Breast epithelium (tissue), 4 donors: ENCODE measurements around the gene PHYKPL. TPM values are rescaled to one million over a fixed set of nuclear protein-coding genes. Genes with fewer than 3 reads are reported as not detected.
"Not testable (repeated sequence)": the region's sequence is repeated elsewhere in the genome, so short reads cannot be mapped to it uniquely, and the experiment has no call there.

Source experiments
- DNase-seq, 2 donors: peaks; one replicate each; pipeline ENCODE4 v3.0.0-alpha.2; 2019; ENCODE audit warnings: low spot score in 2 of 2
- H3K27ac ChIP-seq, 2 donors: fragments of 200-600 bp; sonication (generic) in 1 of 2; one replicate each; pipeline ENCODE4 v1.5.1; 2016 to 2019; ENCODE audit warnings: mild to moderate bottlenecking in 1 of 2
- H3K27me3 ChIP-seq, 2 donors: fragments of 200-600 bp; sonication (generic) in 1 of 2; one replicate each; pipeline versions ENCODE4 v1.5.1 to v1.6.0; 2017 to 2019; ENCODE audit warnings: control low read depth in 1 of 2, mild to moderate bottlenecking in 1 of 2
- H3K36me3 ChIP-seq: fragments of 200-600 bp; one replicate; pipeline ENCODE4 v1.5.1; 2019
- H3K4me1 ChIP-seq, 2 donors: fragments of 200-600 bp; sonication (generic); one replicate each; pipeline ENCODE4 v1.5.1; 2016 to 2019; ENCODE audit warnings: control low read depth in 1 of 2
- H3K4me3 ChIP-seq, 3 donors: fragments of 200-600 bp; sonication (generic); 1 replicate in 2 of 3; 2 replicates in 1 of 3; pipeline ENCODE4 v1.5.1; 2016 to 2019; ENCODE audit warnings: mild to moderate bottlenecking in 3 of 3, moderate library complexity in 2 of 3
- H3K9me3 ChIP-seq, 2 donors: fragments of 200-600 bp; sonication (generic) in 1 of 2; one replicate each; pipeline ENCODE4 v1.5.1; 2016 to 2019; ENCODE audit warnings: control low read depth in 1 of 2
- POLR2A ChIP-seq: fragments of 450-650 bp; IDR thresholded peaks from one replicate; pipeline ENCODE4 v1.6.1; 2016; ENCODE audit warnings: antibody characterized with exemption, mild to moderate bottlenecking, moderate library complexity
- POLR2AphosphoS5 ChIP-seq, 3 donors: sonication (generic); formaldehyde crosslinking; IDR thresholded peaks; one replicate each; pipeline ENCODE4 v1.6.1; 2017; ENCODE audit warnings: antibody characterized with exemption in 3 of 3
- intact Hi-C: fragments of 100-400 bp; cut with DNase I; formaldehyde crosslinking; loops from one replicate; pipeline ENCODE4 v1.15.1; 2023; ENCODE audit warnings: low total_unique reads
- total RNA-seq, 3 donors: library from RNA; depleted of rRNA; stranded (reverse); fragments of >200 nt; gene quantifications; one replicate each; pipeline ENCODE4 v1.1.0, GENCODE V29; 2016
- TF ChIP-seq, protein P1 (sequence below), 3 donors: fragments of 450-650 bp; IDR thresholded peaks; one replicate each; pipeline ENCODE4 v1.5.1; 2016 to 2017; ENCODE audit warnings: antibody characterized with exemption in 3 of 3, mild to moderate bottlenecking in 3 of 3, moderate library complexity in 3 of 3

Gene PHYKPL
- total RNA-seq, 3 donors from 2014 or later = 63.4 to 94.1 (median 77.7) TPM

DNA sequence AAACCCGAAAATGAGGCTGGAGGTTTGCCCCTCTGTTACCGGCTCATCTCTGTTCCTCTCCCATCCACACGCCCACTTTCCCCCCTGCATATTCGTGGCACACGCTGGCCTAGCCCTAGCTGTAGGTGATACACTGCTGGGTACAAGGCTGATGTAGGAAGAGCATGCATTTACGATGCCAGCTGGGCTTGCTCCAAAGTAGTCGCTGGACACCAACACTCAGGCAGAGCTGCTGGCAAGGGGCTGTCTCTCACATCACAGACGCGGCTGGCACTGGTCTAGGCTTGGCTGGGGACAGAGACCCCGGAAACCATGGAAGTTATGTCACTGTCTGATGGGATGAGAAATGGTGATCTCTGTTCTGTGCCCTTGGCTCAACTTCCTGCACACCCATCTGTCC is 9.8 kb upstream of the PHYKPL start:
- peaks cover 4 to 11% of the 10 kb centered on the region in 2 donors for H3K4me1 ChIP-seq
- no peaks in the 10 kb centered on the region for H3K36me3 ChIP-seq
- TF ChIP-seq POLR2AphosphoS5 (IDR thresholded peaks at IDR 0.05) (no peak), POLR2A (no peak)
- TF ChIP-seq, protein P1, sequence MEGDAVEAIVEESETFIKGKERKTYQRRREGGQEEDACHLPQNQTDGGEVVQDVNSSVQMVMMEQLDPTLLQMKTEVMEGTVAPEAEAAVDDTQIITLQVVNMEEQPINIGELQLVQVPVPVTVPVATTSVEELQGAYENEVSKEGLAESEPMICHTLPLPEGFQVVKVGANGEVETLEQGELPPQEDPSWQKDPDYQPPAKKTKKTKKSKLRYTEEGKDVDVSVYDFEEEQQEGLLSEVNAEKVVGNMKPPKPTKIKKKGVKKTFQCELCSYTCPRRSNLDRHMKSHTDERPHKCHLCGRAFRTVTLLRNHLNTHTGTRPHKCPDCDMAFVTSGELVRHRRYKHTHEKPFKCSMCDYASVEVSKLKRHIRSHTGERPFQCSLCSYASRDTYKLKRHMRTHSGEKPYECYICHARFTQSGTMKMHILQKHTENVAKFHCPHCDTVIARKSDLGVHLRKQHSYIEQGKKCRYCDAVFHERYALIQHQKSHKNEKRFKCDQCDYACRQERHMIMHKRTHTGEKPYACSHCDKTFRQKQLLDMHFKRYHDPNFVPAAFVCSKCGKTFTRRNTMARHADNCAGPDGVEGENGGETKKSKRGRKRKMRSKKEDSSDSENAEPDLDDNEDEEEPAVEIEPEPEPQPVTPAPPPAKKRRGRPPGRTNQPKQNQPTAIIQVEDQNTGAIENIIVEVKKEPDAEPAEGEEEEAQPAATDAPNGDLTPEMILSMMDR (IDR thresholded peaks at IDR 0.05) = no peak
- H3K9me3 ChIP-seq = no peaks in the 10 kb centered on the region
- H3K27me3 ChIP-seq = peaks cover 0 to 7% of the 10 kb centered on the region in 2 donors
- intact Hi-C loops = no loop called here
- H3K4me3 ChIP-seq = no peak overlapping the region
- H3K27ac ChIP-seq = no peak overlapping the region
- no peak for DNase-seq

DNA sequence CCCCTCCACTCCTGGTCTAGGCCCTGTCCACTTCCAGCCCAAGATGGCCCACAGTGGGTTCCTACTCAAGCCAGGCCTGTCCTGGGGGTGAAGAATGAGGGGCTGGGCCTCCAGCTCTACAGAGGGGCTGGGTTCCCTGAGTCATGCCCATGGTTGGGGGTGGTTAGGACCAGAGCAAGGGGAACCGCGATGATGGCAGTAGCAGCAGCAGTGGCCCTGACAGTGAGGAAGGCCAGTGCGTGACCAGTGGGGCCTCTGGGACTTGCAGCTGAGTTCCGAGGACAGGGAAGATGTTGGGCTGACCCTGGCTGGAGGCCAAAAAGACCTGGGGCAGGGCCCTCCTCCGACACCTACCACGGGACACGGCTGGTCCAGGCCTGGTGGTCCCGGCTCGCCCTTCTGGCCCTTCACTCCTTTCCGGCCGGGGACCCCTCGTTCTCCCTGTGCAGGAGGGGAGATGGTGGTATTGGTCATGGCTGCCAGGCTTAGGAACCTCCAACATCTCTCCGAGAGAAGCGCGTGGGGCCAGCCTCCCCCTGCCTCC is 9.2 kb upstream of the PHYKPL start:
- Histone ChIP-seq H3K4me1 (peaks cover 9 to 18% of the 10 kb centered on the region in 2 donors), H3K27me3 (peaks cover 0 to 7% of the 10 kb centered on the region in 2 donors), H3K4me3 (no peak overlapping the region), H3K9me3 (no peaks in the 10 kb centered on the region), H3K27ac (peak overlapping the region in 1 of 2 donors; percentile 89), H3K36me3 (no peaks in the 10 kb centered on the region)
- intact Hi-C loops = no loop called here
- DNase-seq = no peak
- TF ChIP-seq POLR2AphosphoS5 (IDR thresholded peaks at IDR 0.05) (no peak), POLR2A (no peak)
- TF ChIP-seq, protein P1 (IDR thresholded peaks at IDR 0.05) = no peak

DNA sequence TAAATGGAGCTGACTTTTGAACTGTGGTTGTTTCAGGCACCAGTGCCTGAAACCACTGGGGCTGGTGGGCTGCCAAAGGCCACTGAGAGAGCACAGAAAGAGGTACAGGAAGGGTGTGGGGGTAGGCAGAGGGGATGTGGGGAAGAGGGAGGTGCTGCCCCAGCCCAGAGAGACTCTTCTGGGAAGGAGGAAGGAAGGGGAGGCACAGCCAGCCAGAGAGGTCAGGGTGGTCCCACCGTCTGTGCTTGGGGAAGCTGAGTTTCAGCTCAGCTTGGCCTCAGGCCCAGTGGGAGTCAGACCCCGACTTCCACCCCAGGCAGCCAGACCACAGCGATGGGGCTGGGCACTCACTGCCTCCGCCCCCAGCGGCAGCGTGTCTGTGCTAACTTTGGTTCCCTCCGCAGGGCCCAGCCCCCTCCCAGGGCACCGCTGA is 8.6 kb upstream of the PHYKPL start:
- peak overlapping the region in 1 of 2 donors; percentile 89 for H3K27ac ChIP-seq
- no peaks in the 10 kb centered on the region for H3K36me3 ChIP-seq
- intact Hi-C loops = no loop called here
- TF ChIP-seq POLR2AphosphoS5 (IDR thresholded peaks at IDR 0.05) (no peak), POLR2A (no peak)
- TF ChIP-seq, protein P1 (IDR thresholded peaks at IDR 0.05) = no peak
- no peak for DNase-seq
- H3K4me1 ChIP-seq = peaks cover 9 to 23% of the 10 kb centered on the region in 2 donors
- peaks cover 0 to 5% of the 10 kb centered on the region in 2 donors for H3K27me3 ChIP-seq
- H3K4me3 ChIP-seq = no peak overlapping the region
- no peaks in the 10 kb centered on the region for H3K9me3 ChIP-seq

DNA sequence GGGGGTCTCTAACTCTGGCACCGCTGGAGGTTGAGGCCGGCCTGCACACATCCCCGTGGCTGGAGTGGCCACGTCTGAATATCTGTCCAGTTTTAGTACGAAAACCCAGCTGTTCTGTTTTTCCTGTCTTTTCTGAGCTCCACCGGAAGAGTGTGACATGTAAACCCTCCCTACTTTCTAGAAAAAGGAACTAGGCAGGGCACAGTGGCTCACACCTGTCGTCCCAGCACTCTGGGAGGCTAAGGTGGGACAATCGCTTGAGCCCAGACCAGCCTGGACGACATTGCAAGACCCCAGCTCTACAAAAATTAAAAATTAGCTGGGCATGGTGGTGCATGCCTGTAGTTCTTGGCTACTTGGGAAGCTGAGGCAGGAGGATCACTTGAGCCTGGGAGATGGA is 8.2 kb upstream of the PHYKPL start:
- peaks cover 12 to 26% of the 10 kb centered on the region in 2 donors for H3K4me1 ChIP-seq
- H3K27ac ChIP-seq = peak overlapping the region in 1 of 2 donors; percentile 89
- TF ChIP-seq POLR2A = no peak
- TF ChIP-seq, protein P1 (IDR thresholded peaks at IDR 0.05) = no peak
- TF ChIP-seq POLR2AphosphoS5 (IDR thresholded peaks at IDR 0.05) = no peak
- H3K9me3 ChIP-seq = no peaks in the 10 kb centered on the region
- H3K36me3 ChIP-seq = no peaks in the 10 kb centered on the region
- H3K4me3 ChIP-seq = no peak overlapping the region
- no peak for DNase-seq
- intact Hi-C loops = no loop called here
- H3K27me3 ChIP-seq = peaks cover 0 to under 1% of the 10 kb centered on the region in 2 donors

DNA sequence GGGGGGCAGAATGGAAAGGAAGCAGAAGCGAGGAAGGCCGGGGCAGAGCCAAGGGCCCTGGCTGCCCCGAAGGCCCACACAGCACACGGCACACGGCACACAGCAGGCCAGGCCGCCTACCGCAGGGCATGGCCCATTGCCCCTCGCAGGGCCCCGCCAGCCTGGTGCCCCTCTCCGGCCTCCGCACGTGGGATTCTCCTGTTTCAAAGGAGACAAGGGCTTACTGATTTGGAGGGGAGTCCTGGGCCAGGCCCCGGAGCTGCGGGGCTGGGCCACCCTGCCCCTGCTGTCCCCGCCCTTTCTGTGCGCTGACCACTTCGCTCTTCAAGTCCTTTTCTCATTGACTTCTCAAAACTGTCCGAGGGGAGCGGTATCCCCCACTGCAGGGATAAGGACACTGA is 7.7 kb upstream of the PHYKPL start:
- intact Hi-C loops = no loop called here
- no peak for DNase-seq
- Histone ChIP-seq H3K27me3 (no peaks in the 10 kb centered on the region), H3K36me3 (no peaks in the 10 kb centered on the region), H3K9me3 (no peaks in the 10 kb centered on the region), H3K27ac (peak overlapping the region; percentile 71 to 89), H3K4me3 (no peak overlapping the region), H3K4me1 (peaks cover 12 to 26% of the 10 kb centered on the region in 2 donors)
- TF ChIP-seq POLR2AphosphoS5 (IDR thresholded peaks at IDR 0.05) = no peak
- TF ChIP-seq POLR2A = no peak
- TF ChIP-seq, protein P1 (IDR thresholded peaks at IDR 0.05) = no peak

DNA sequence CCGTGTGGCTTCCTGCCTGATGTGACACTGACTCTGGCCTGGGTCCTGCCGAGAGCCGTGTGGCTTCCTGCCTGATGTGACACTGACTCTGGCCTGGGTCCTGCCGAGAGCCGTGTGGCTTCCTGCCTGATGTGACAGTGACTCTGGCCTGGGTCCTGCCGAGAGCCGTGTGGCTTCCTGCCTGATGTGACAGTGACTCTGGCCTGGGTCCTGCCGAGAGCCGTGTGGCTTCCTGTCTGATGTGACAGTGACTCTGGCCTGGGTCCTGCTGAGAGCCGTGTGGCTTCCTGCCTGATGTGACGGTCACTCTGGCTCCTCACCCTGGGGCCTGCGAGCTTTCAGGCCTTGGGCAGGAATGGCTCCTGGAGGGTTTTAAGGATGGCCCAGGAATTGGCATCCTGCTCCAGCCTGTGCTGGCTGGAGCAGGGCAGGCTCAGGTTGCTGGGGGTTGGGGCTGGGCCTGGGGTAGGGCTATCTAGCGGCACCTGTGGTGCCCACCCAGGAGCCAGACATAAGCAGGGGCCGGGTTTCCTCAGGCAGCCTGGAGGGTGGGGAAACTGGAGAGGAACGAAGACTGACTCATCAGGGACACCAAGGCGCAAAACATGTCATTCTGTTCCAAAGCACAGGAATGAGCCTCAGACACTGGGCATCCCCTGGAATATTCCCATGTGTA is 7.2 kb upstream of the PHYKPL start:
- H3K27me3 ChIP-seq, H3K36me3 ChIP-seq, H3K4me3 ChIP-seq, DNase-seq, intact Hi-C loops, H3K9me3 ChIP-seq: not testable (repeated sequence)
- Histone ChIP-seq H3K4me1 (peaks cover 12 to 26% of the 10 kb centered on the region in 2 donors), H3K27ac (peak overlapping the region; percentile 71 to 89)
